Measurements from ENCODE around the gene IQGAP1.
A peak's percentile ranks its signal among the peaks of the same experiment; 100 is the strongest.
"Not testable (repeated sequence)": the region's sequence is repeated elsewhere in the genome, so short reads cannot be mapped to it uniquely, and the experiment has no call there.

IQGAP1 gene

DNA sequence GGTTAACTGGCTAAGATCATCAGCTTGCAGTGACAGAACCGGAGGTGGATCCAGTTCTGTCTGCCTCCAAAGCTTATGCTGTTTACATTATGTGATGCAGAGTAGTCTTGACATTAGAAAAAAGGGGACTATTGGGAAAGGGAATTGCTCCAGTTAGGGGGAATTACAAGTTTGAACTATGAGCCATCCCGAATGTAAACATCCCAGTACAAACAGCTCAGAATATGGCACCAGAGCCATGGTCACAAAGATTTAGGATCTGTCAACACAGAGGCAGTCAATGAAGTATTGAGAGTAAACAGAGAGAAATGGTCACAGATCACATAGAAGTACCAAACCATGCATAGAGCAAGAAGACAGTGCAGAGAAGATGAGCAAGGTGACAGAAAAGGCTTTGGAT lies 101.9 kb downstream of the IQGAP1 start:
- DNase-seq: no peak

DNA sequence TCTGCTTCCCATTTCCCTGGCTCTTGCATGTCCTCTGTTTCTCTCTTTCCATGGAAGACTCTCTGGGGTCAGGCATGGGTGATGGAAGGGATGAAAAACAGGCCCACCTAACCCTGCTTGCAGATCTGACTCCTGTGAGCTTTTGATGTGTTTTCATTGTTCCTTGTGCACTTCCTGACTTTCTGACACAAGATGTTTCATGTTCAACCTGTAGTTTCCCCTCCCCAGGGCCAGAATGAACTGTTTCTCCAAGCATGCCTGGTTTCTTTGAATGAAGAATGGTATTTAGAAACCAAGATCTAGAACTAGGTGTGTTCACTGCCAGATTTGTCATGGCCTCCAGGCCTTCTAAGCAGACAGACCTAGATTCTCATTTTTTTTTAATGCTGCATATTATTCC lies 105.6 kb downstream of the IQGAP1 start:
- no peak for DNase-seq

DNA sequence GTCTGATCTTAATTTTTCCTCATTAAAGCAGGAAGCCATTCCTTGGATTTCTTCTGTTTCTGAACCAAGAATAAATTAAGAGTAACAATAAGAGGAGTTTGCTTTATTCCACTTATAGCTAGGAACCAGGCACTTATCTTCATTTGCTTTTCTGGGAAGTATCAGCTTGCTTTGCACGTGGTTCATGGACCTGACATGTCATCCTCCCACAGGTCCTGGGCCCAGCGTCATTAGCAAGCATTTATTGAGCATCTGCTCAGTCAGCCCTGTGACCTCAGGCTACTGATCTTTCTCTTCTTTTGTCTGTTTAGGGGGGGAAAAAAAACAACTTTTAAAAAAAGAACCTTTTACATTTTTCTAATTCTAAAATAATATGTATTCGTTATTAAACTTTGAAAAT lies 107.0 kb downstream of the IQGAP1 start:
- no peak for DNase-seq

DNA sequence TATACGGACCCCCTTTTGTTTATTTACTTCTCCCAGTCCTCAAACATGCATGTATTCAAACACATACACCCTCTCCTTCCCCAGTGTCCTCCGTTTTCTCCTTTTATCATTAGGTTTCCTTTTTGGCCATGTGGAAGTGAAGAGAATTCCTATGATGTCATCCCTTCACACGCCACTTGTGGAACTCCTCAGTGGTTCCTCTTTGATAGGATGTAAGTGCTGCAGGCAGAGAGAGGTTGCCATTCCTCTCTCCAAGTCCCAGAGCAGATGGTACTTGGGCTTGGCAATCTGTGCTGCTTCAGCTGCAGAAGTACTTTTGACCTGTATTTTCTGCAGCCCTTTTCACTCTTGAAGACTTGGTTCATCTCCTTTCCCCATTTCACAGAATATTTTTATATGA lies 108.7 kb downstream of the IQGAP1 start:
- peak; percentile 31 for DNase-seq

DNA sequence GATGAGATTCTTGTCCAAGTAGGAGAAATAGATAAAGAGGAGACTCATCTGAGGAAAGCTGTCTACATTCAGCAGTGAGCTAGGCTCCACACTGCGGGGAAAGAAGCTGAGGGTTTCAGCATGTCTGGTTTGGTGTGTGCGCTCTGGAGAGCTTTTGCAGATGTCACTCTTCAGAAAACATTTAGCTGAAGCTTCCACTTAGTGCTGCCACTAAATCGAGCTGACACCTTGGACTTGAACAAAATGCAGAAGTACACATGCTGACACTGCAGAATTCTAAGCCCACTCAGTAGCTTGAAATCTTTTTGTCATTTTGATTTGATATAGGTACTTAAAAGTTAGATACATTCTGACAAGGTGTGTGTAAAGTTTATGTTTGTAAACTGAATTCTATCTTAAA lies 109.3 kb downstream of the IQGAP1 start:
- no peak for DNase-seq

DNA sequence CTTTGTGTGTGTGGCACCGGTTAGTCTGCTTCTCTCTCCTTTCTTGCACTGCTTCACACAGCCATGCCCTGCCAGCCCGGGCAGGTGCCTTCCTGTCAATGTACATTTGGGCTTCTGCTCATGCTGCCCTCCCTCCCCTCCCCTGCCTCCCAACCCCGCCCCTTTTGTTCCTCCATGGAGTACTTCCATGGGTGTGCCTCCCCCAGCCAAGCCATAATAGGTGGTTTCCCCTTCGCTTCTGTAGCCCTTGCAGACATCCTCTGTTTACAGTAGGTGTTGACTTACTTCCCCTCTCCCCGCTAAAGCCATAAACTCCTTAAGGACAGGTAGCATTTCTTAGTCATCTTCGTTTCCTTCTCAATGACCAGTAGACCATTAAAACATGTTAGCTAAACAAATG lies 109.9 kb downstream of the IQGAP1 start:
- DNase-seq: no peak

DNA sequence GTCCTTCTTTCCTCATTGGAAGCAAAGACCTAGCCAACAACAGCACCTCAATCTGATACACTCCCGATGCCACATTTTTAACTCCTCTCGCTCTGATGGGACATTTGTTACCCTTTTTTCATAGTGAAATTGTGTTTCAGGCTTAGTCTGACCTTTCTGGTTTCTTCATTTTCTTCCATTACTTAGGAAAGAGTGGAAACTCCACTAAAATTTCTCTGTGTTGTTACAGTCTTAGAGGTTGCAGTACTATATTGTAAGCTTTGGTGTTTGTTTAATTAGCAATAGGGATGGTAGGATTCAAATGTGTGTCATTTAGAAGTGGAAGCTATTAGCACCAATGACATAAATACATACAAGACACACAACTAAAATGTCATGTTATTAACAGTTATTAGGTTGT lies 112.1 kb downstream of the IQGAP1 start:
- no peak for DNase-seq

DNA sequence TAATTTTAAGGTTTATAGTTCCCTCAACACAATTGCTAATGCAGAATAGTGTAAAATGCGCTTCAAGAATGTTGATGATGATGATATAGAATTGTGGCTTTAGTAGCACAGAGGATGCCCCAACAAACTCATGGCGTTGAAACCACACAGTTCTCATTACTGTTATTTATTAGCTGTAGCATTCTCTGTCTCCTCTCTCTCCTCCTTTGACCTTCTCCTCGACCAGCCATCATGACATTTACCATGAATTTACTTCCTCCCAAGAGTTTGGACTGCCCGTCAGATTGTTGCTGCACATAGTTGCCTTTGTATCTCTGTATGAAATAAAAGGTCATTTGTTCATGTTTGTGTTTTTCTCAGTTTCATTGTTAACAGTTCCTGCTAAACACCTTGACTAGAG lies 113.9 kb downstream of the IQGAP1 start:
- no peak for DNase-seq

DNA sequence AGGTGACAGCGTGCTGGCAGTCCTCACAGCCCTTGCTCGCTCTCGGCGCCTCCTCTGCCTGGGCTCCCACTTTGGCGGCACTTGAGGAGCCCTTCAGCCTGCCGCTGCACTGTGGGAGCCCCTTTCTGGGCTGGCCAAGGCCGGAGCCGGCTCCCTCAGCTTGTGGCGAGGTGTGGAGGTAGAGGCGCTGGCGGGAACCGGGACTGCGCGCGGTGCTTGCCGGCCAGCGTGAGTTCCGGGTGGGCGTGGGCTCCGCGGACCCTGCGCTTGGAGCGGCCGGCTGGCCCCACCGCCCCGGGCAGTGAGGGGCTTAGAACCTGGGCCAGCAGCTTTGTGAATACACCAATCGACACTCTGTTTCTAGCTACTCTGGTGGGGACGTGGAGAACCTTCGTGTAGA lies 122.7 kb downstream of the IQGAP1 start:
- DNase-seq: not testable (repeated sequence)

DNA sequence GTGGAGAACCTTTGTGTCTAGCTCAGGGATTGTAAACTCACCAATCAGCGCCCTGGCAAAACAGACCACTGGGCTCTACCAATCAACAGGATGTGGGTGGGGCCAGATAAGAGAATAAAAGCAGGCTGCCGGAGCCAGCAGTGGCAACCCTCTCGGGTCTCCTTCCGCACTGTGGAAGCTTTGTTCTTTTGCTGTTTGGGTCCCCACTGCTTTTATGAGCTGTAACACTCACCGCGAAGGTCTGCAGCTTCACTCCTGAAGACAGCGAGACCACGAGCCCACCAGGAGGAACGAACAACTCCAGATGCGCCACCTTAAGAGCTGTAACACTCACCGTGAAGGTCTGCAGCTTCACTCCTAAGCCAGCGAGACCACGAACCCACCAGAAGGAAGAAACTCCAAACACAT lies 123.2 kb downstream of the IQGAP1 start:
- DNase-seq: not testable (repeated sequence)

DNA sequence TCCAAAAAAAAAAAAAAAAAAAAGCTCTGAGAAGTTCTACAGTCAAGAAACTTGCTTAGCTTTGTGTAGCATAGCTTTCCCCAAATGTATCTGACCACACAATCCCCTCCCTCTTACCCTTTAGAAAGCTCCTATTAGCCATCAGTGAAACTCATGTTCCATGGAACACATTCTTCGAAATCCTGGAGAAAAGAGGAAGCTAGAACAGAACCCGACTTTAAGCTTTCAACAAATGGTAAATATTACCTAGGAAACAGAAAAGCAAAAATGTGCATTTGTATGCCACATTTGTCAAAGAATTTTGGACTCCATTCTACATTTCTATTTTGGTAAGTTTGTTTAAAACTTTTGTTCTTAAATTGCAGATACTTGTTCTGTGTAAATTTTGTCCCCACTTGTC lies 124.2 kb downstream of the IQGAP1 start:
- no peak for DNase-seq

DNA sequence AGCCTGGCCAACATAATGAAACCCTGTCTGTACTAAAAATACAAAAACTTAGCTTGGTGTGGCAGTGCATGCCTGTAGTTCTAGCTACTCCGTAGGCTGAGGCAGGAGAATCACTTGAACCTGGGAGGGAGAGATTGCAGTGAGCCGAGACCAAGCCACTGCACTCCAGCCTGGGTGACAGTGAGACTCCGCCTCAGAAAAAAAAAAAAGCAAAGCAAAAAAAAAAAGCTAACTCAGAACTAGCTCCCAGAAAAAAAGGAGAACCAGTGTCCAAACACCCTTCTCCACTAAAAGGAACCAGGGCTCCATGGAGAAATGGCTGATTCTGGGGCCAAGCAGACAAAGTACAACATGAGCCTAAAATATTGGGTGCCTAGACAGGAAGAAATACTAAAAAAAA lies 124.9 kb downstream of the IQGAP1 start:
- no peak for DNase-seq

DNA sequence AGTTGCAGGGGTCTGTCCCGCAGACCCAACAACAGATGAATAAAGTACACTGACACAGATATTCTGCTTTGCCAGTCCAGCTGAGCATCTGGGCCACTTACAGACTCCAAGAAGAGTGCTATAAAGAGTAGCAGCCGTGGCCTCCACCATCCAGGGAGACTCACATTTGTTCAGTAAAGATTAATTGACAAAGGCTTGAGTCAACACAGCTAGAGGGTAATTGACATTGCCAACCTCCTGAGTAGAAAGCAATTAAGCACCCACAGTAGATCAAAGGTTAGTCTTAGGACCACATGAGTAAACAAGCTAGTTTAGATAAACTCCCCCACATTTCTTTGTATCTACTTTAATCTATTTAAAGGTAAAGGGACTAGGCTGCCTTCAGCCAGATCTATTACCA lies 125.4 kb downstream of the IQGAP1 start:
- DNase-seq: no peak

DNA sequence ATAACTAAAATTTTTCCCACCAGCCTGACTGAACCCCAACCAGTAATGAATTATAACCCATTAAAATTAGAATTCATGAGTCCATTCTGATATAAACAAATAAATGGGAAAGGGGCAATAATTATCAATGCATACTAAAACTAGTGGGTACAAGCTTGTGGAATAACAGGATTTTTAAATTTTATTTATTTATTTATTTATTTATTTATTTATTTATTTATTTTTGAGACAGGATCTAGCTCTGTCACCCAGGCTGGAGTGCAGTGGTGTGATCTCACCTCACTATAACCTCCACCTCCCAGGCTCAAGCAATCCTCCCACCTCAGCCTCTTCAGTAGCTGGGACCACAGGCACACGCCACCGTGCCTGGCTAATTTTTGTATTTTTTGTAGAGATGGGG lies 125.9 kb downstream of the IQGAP1 start:
- DNase-seq: not testable (repeated sequence)

DNA sequence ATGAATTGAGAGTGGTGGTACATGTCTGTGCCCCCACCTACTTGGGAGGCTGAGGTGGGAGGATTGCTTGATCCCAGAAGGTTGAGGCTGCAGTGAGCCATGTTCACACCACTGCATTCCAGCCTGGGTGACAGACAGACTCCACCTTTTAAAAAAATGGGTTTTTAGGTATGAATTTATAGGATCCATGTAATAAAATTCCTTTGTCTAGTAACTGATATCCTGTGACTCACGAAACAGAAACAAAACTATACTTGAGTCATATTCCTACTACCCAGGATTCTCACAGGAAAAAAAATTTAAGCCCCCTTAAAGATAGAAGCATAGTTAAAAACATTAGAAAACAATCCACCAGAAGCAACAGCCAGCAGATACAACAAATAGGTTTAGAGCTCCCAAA lies 131.6 kb downstream of the IQGAP1 start:
- no peak for DNase-seq

DNA sequence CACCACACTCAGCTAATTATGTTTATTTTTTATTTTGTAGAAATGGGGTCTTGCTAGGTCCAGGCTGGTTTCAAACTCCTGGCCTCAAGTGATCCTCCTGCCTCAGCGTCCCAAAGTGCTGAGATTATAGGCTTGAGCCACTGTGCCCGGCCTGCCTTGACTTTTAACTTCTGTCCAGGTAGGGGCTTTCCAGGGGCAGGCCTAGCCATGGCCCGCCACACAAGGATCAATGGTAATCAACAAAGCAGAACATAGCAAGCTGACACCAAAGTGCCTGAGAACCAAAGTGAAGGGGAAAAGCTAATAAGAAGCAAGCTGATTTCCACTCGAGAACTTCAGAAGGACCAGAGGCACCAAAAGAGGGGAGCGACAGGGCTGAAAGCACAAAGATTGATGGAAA lies 132.3 kb downstream of the IQGAP1 start:
- DNase-seq: no peak

DNA sequence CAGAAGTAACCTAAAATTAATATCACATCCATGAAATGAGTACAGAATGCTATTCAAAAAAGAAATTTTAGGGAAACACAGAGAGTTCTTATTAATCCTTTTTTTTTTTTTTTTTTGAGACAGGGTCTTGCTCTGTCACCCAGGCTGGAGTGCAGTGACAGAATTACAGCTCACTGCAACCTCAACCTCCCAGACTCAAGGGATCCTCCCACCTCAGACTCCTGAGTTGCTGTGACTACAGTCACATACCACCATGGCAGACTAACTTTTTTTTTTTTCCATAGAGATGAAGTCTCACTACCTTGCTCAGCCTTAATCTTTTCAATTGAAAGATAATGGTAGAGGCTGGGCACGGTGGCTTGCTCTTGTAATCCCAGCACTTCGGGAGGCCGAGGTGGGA lies 135.3 kb downstream of the IQGAP1 start:
- DNase-seq: no peak

DNA sequence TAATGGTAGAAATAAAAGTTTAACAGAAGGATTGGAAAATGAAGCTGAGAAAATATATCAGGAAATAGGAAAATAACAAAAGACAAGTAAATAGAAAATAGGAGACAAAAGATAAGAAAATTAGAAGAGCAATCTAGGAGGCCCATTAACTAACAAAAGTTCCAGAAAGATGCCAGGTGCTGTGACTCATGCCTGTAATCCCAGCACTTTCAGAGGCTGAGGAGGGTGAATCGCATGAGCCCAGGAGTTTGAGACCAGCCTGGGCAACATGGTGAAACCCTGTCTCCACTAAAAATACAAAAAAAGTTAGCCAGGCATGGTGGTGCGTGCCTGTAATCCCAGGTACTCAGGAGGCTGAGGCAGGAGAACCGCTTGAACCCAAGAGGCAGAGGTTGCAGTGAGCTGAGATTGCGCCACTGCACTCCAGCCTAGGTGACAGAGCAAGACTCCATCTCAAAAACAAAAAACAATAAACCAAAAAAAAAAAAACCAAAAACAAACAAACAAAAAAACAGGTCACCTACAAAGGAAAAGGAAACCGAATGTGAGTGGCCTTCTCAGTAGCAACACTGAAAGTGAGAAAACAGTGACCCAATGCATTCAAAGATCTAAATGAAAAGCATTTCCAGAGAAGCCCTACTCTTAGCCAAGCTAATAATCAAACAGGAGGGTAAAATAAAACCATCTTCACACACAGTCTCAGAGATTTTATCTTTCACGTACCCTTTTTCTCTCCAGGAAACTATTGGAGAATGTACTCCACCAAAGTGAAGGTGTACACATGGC lies 136.2 kb downstream of the IQGAP1 start:
- DNase-seq: not testable (repeated sequence)

DNA sequence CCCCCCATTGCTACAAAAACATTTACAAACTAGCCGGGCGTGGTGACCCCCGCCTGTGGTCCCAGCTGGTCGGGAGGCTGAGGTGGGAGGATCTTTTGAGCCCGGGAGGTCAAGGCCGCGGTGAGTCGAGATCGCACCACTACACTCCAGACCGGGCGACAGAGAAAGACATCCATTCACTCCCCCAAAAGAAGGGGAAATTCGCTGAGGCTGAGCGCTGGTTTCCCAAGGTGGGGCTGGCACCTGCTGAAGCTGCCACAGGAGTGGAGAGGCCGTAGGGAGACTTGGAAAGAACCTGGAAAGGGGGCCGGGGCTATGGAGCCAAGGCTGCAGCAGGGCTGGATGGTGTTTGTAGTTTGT lies 140.9 kb downstream of the IQGAP1 start:
- DNase-seq: no peak

DNA sequence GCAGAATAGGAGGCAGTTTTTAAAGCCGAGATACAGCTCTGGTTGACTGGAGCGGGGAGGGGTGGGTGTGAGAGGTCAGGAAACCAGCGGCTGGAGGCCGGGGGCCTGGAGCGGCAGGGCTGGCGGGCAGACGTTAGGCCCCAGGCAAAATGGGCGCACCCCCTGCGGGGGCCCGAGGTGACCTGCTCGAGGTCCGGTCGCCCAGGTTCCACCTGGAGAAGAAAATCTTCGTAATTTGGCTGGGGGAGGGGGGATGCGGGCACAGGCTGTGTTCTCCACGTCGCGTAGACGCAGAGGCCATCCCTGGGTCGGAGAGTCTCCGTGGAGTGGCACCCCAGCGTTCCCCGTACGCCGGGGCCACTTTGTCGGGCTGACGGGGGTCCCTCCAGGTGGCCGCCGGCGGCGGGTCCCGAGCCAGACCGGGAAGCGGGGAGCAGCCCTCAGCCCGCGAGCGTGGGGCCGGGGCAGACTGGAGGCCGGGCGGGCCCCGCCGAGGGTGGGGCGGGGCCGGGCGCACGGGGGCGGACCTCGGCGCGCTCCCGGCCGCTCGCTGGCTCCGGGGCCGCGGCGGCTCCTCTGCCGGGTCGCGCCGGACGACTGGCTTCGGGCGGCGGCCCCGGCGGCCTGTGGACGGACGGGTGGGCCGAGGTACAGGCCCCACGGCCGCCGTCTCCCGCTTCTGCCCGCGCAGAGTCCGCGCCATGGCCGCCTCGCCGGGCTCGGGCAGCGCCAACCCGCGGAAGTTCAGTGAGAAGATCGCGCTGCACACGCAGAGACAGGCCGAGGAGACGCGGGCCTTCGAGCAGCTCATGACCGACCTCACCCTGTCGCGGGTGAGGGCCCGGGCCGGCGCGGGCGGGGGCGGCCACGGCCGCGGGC lies 141.6 kb downstream of the IQGAP1 start, which contains the start of gene CRTC3:
Gene CRTC3 (plus strand): TSS at position 553 of the 879 bp plus-strand sequence. CDS start 149 bp downstream, at position 702.
- peak; percentile 50 for DNase-seq

DNA sequence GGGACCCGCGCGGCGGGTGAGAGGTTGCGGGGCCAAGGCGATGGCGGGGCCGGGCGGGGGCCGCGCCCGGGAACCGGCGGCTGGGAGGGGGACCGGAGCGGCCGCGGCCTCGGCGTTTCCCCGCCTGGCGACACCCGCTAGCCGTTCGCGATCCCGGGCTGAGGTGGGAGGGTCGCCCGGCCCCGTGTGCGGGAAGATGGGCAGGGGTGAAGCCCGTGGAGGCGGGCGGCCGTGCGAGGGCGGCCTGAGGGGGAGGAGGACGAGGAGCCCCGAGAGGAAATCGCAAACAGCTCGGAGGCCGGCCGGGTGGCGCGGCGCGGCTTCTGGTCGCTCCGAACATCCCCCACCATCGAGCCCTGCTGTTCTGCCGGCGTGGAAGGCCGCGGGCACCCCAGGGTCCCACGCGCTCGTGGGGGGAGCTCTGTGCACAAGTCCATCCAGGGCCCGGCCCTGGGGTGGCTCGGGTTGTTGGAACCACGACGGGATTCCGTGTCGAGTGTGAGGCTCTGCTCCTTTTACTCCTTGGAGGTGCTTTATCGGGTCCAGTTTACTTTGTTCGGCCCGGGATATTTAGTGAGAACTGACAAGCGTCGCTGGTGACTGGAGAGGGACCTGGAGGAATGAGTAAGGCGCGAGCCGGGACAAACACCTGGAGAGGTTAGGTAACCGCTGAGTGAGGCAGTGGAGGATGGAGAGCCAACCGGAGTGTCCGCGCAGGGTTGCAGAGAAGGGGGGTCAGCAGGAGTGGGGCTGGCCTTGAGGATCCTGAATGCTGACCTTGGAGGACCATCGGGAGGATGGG lies 142.4 kb downstream of the IQGAP1 start:
- DNase-seq: peak; percentile 37

DNA sequence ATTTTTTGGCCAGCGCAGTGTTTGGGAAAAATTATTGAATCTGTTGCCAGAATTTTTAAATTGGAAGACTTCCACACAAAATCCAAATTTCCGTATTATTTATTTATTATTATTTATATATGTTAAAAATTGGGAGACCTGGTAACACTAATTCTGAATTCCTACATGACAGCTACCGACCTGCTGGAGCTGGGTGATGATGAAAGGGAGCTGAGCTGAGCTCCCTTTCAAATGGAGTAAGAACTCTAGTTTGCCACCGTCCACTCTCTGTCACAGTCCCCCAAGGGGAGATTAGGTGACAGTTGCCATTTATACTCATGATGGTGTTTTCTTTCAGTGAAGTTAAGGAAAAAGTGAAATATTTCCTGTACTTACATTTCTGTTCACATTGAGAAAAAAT lies 143.1 kb downstream of the IQGAP1 start:
- no peak for DNase-seq

DNA sequence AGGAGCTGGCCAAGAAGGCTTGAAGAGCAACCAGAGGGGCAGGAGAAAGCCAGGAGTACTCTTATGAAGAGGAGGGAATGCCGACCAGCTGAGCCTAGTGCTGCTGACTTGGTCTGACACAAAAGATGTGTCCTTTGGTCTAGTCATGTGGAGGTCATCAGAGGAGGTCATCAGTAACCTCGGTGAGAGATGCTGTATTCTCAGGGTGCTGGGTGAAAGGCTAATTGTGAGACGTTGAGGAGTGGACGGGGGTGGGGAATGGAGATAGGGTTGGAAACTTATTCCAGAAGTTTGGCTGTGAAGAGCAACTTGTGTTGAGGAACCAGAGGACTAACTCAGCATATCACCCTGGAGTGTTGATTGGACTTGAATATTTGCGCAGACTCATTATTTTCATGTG lies 147.2 kb downstream of the IQGAP1 start:
- DNase-seq: no peak

All from NCI-H2171 treated with DMSO at 0.1 percent for 48 hours (cell line).